Measurements from ENCODE around the gene PGP.

PGP gene

DNA sequence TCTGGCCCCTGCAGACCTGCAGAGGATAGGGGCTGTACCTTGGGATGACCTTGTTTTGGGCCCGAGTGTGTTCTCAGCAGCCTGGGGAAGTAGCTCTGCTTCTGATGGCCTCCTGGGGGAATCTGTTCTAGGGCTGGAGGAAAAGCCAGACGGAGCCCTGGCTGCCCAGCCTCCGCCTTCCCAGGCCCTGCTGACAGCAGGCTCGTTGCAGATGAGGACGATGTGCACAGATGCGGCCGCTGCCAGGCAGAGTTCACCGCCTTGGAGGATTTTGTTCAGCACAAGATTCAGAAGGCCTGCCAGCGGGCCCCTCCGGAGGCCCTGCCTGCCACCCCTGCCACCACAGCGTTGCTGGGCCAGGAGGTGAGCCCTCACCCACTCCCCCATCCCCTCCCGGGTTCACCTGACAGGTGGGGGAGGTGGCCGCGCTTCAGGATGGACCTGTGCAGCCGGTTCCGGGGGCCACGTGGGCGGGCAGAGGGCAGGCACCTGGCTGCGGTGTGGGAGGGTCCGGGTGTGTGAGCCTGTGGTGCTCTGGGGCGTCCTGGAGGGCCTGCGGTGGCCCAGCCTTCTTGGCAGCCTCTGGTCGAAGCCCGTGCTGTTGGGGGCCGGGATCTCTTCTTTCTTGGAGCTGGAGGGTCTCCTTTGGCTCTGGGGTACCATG lies 13.7 kb upstream of the PGP start:
- Histone ChIP-seq H3K36me3 (ENCODE audit: control insufficient read depth, insufficient read depth, low read length) (peaks cover 34% of the 10 kb centered on the region), H3K27me3 (replicated peaks; ENCODE audit: control insufficient read depth, insufficient read depth, low read length) (no peaks in the 10 kb centered on the region), H3K4me3 (replicated peaks; ENCODE audit: low read depth, low read length) (no peak overlapping the region)
- TF ChIP-seq, protein P1, sequence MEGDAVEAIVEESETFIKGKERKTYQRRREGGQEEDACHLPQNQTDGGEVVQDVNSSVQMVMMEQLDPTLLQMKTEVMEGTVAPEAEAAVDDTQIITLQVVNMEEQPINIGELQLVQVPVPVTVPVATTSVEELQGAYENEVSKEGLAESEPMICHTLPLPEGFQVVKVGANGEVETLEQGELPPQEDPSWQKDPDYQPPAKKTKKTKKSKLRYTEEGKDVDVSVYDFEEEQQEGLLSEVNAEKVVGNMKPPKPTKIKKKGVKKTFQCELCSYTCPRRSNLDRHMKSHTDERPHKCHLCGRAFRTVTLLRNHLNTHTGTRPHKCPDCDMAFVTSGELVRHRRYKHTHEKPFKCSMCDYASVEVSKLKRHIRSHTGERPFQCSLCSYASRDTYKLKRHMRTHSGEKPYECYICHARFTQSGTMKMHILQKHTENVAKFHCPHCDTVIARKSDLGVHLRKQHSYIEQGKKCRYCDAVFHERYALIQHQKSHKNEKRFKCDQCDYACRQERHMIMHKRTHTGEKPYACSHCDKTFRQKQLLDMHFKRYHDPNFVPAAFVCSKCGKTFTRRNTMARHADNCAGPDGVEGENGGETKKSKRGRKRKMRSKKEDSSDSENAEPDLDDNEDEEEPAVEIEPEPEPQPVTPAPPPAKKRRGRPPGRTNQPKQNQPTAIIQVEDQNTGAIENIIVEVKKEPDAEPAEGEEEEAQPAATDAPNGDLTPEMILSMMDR (IDR thresholded peaks at IDR 0.05; ENCODE audit: insufficient read depth, low read length, poor library complexity, severe bottlenecking): no peak
- no peak for DNase-seq (ENCODE audit: extremely low read depth, insufficient read length)

DNA sequence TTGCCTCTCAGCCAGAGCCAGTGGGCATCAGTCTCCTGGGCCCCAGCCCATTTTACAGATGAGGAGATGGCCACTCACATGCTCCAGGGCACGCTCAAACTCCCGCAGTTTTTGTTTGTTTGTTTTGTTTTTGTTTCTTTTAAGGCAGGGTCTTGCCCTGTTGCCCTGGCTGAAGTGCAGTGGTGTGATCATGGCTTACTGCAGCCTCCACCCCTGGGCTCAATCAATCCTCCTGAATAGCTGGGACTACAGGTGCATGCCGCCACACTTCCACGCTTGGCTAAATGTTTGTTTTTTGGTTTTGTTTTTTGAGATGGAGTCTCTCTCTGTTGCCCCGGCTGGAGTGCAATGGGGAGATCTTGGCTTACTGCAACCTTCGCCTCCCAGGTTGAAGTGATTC lies 12.3 kb upstream of the PGP start:
- H3K36me3 ChIP-seq (ENCODE audit: control insufficient read depth, insufficient read depth, low read length): peaks cover 25% of the 10 kb centered on the region
- no peaks in the 10 kb centered on the region for H3K27me3 ChIP-seq (replicated peaks; ENCODE audit: control insufficient read depth, insufficient read depth, low read length)
- no peak for DNase-seq (ENCODE audit: extremely low read depth, insufficient read length)
- no peak overlapping the region for H3K4me3 ChIP-seq (replicated peaks; ENCODE audit: low read depth, low read length)
- TF ChIP-seq, protein P1 (IDR thresholded peaks at IDR 0.05; ENCODE audit: insufficient read depth, low read length, poor library complexity, severe bottlenecking): no peak

DNA sequence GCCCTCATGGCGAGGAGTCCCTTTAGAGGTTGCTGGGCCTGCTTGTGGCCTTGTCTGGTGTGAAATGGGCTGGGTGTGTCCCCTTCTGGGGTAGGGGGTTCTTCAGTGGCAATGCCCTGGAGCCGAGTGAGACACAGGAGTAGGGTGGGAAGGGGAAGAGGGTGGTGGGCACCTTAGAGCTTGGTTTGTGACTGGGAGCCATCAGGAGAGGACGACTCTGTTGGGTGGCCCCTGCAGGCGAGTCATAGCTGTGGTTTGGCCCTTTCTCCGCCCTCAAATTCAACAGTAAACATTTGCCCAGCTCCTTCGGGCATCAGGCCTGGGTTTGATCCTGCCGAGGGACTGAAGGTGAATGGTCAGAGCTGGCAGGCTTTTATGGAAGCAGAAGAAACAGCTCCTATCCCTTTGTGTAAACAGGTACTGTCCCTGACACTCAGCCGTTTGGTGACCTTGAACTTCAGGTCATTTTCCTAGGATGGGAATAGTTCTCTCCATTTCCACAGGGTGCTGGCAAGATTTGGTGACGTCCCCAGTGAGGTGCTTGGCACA lies 11.7 kb upstream of the PGP start:
- Histone ChIP-seq H3K4me3 (replicated peaks; ENCODE audit: low read depth, low read length) (no peak overlapping the region), H3K36me3 (ENCODE audit: control insufficient read depth, insufficient read depth, low read length) (peaks cover 21% of the 10 kb centered on the region), H3K27me3 (replicated peaks; ENCODE audit: control insufficient read depth, insufficient read depth, low read length) (no peaks in the 10 kb centered on the region)
- TF ChIP-seq, protein P1 (IDR thresholded peaks at IDR 0.05; ENCODE audit: insufficient read depth, low read length, poor library complexity, severe bottlenecking): no peak
- DNase-seq (ENCODE audit: extremely low read depth, insufficient read length): no peak

DNA sequence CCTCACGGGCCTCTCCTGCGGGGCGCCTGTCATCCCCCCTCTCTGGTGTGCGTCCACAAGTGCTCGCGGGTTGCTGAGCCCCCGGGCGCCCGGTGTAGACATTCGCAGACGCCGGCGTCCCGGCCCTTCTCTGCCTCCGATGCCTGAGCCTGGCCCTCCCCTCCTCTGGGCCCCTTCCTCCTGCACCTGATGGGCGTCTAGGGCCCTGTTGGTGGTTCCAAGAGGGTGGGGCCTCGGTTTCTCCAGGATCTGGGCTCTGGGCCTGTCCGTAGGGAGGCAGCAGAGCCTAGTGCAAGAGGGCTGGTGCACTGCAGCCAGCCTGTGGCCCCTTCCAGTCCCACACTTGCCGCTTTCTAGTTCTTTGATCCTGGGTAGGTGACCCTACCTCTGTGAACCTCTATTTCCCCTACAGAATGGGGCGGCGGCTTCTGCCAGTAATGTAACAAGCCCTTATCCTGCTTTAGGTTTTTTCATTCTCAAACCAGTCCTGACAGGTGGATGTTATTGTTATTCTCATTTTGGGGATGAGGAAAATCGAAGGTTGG lies 9.4 kb upstream of the PGP start:
- Histone ChIP-seq H3K27me3 (replicated peaks; ENCODE audit: control insufficient read depth, insufficient read depth, low read length) (no peaks in the 10 kb centered on the region), H3K4me3 (replicated peaks; ENCODE audit: low read depth, low read length) (peak overlapping the region; percentile 78), H3K36me3 (ENCODE audit: control insufficient read depth, insufficient read depth, low read length) (peaks cover 8% of the 10 kb centered on the region)
- TF ChIP-seq, protein P1 (IDR thresholded peaks at IDR 0.05; ENCODE audit: insufficient read depth, low read length, poor library complexity, severe bottlenecking): no peak
- no peak for DNase-seq (ENCODE audit: extremely low read depth, insufficient read length)

DNA sequence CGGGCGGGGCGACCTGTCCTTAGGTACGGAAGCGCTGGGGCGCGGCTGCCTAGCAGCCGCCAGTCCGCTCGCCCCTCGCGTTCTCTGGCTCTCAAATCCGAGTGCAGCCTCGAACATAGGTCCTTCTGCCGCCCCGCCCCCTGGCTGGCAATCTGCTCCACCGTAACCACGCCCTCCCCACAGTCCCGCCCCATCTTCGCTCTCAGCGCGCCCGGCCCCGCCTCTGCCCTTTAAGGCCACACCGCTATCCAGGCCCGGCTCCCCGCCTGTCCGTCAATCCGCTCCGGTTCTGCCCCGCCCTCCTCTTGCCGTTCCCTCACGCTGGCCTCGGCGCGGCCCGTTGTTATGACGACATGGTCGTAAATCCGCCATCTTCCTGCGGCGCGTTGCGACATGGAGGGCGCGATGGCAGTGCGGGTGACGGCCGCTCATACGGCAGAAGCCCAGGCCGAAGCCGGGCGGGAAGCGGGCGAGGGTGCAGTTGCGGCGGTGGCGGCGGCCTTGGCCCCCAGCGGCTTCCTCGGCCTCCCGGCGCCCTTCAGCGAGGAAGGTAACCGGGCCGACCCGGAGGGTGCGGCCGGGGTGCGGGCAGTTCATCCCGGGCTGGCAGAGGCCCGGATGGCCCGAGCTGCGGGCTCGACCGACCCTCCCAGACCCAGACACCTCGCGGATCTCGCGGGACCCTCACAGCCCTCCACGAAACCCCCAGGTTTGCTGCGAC lies 8.7 kb upstream of the PGP start, which contains the start of gene E4F1:
E4F1 (plus strand) TSS at position 371 of the 721 bp plus-strand sequence; CDS start at position 394, 23 bp downstream.
- DNase-seq (ENCODE audit: extremely low read depth, insufficient read length): peak; percentile 100
- Histone ChIP-seq H3K27me3 (replicated peaks; ENCODE audit: control insufficient read depth, insufficient read depth, low read length) (no peaks in the 10 kb centered on the region), H3K4me3 (replicated peaks; ENCODE audit: low read depth, low read length) (peak within 1 kb of the TSS; percentile 78), H3K36me3 (ENCODE audit: control insufficient read depth, insufficient read depth, low read length) (peaks cover 5% of the 10 kb centered on the region)
- TF ChIP-seq, protein P1 (IDR thresholded peaks at IDR 0.05; ENCODE audit: insufficient read depth, low read length, poor library complexity, severe bottlenecking): no peak
